ENCODE measurements around the gene MYO18A. TPM values are rescaled to one million over a fixed set of nuclear protein-coding genes. Genes with fewer than 3 reads are reported as not detected.

The MYO18A gene
- total RNA-seq, 1 experiment from 2014 or later: 37.2 TPM

GRCh38 chr17:29094101-29094708 is 86.0 kb downstream of the MYO18A start (continued):
- TF ChIP-seq ZBTB33 (IDR thresholded peaks at IDR 0.05; ENCODE audit: extremely low read depth, insufficient replicate concordance, low read length): no peak
- no peak for TF ChIP-seq ELF1 (IDR thresholded peaks at IDR 0.05; ENCODE audit: borderline replicate concordance, low read depth)
- no peak for TF ChIP-seq EGR1 (IDR thresholded peaks at IDR 0.05; ENCODE audit: low read depth)
- no peak for TF ChIP-seq FOSL1 (IDR thresholded peaks at IDR 0.05; ENCODE audit: low read depth)
- TF ChIP-seq CBX3 (IDR thresholded peaks at IDR 0.05; ENCODE audit: low read depth): no peak
- no peak for TF ChIP-seq MAX (IDR thresholded peaks at IDR 0.05)
- no peak for TF ChIP-seq CTCF (IDR thresholded peaks at IDR 0.05 in 2 of 3, conservative IDR thresholded peaks at IDR 0.05 in 1 of 3; ENCODE audit: borderline replicate concordance in 1 of 3, insufficient read depth in 1 of 3, low read depth in 2 of 3, low read length in 2 of 3)

GRCh38 chr17:29093090-29093871 is 86.9 kb downstream of the MYO18A start:
- POLR2A ChIA-PET: no interaction called here
- ATAC-seq: no peak
- Histone ChIP-seq H3K9me3 (ENCODE audit: control insufficient read depth in 1 of 2, insufficient read depth in 1 of 2, low read depth in 1 of 2, low read length in 2 of 2) (no peaks in the 10 kb centered on the region), H3K36me3 (ENCODE audit: control insufficient read depth in 1 of 2, insufficient read depth in 2 of 2, low read length in 2 of 2) (peaks cover 6 to 7% of the 10 kb centered on the region in 2 experiments; a peak in 3 of 4 replicates), H3K27me3 (ENCODE audit: insufficient read depth, low read length) (no peaks in the 10 kb centered on the region), H3K4me1 (ENCODE audit: control insufficient read depth in 1 of 2, insufficient read depth in 2 of 2, low read length in 2 of 2) (no peaks in the 10 kb centered on the region), H3K9ac (ENCODE audit: low read length) (no peak overlapping the region), H3K4me2 (ENCODE audit: low read length) (no peak overlapping the region), H4K20me1 (ENCODE audit: insufficient read depth) (no peaks in the 10 kb centered on the region), H3K27ac (ENCODE audit: low read depth, low read length) (no peak overlapping the region), H3K4me3 (replicated peaks in 1 of 2; ENCODE audit: low read depth in 1 of 2, low read length in 2 of 2) (no peak overlapping the region), H2AFZ (ENCODE audit: low read depth, low read length, poor library complexity, severe bottlenecking) (no peak overlapping the region), H3K79me2 (ENCODE audit: insufficient read depth, low read length) (no peaks in the 10 kb centered on the region), H3K9me2 (ENCODE audit: insufficient read depth) (no peaks in the 10 kb centered on the region)
- CTCF ChIA-PET: no interaction called here
- no peak for DNase-seq (ENCODE audit: low read depth, low spot score)
- RAD21 ChIA-PET (ENCODE audit: low non-redundant PET in 1 of 2, low total read pairs in 2 of 2, uncharacterized antibody in 2 of 2, unreplicated experiment in 2 of 2): no interaction called here
- BruUV-seq (replicated peaks): no TSS peak
- intact Hi-C loops (cut with micrococcal nuclease): no loop called here
- TF ChIP-seq YY1 (IDR thresholded peaks at IDR 0.05; ENCODE audit: extremely low read depth, insufficient replicate concordance, low read depth, low read length) (no peak), CTCF (IDR thresholded peaks at IDR 0.05 in 2 of 3, conservative IDR thresholded peaks at IDR 0.05 in 1 of 3; ENCODE audit: borderline replicate concordance in 1 of 3, insufficient read depth in 1 of 3, low read depth in 2 of 3, low read length in 2 of 3) (no peak), EZH2 (IDR thresholded peaks at IDR 0.05) (no peak), ZNF274 (IDR thresholded peaks at IDR 0.05; ENCODE audit: low read depth, low read length) (no peak), ZBTB33 (IDR thresholded peaks at IDR 0.05; ENCODE audit: extremely low read depth, insufficient replicate concordance, low read length) (no peak), CBX3 (IDR thresholded peaks at IDR 0.05; ENCODE audit: low read depth) (no peak), POLR2AphosphoS5 (IDR thresholded peaks at IDR 0.05; ENCODE audit: low read depth, low read length) (no peak), POLR2A (IDR thresholded peaks at IDR 0.05; ENCODE audit: borderline replicate concordance, extremely low read depth, insufficient read depth, insufficient read length) (no peak), EGR1 (IDR thresholded peaks at IDR 0.05; ENCODE audit: low read depth) (no peak), SIN3A (IDR thresholded peaks at IDR 0.05; ENCODE audit: low read depth) (no peak)

All from HCT116 (cell line).